GM08714 (cell line): ENCODE data around the gene SIGMAR1.

Experiments used
- H3K4me3 ChIP-seq: fragments of 200-500 bp; sonication (Bioruptor generic); 2 replicates; pipeline ENCODE4 v1.5.1; 2014; ENCODE audit warnings: mild to moderate bottlenecking, low read length, inconsistent platforms
- ZNF274 ChIP-seq: IDR thresholded peaks from 2 replicates; pipeline ENCODE4 v1.6.1; 2012; ENCODE audit warnings: mild to moderate bottlenecking, low read depth, low read length

SIGMAR1 gene

GRCh38 chr9:34590381-34591247, 47.0 kb downstream of the SIGMAR1 start:
- no peak for TF ChIP-seq ZNF274
- H3K4me3 ChIP-seq, result no peak overlapping the region

- no peak within 1 kb of the TSS for H3K4me3 ChIP-seq
- TF ChIP-seq ZNF274, result no peak
Measured at GRCh38 chr9:34589636-34590380, 47.8 kb downstream of the SIGMAR1 start, which contains the start of gene CNTFR. Gene CNTFR (minus strand): TSS chr9:34589724. CDS start chr9:34568981, 20,743 bp downstream.

GRCh38 chr9:34588671-34589635, 48.6 kb downstream of the SIGMAR1 start:
- no peak overlapping the region for H3K4me3 ChIP-seq
- no peak for TF ChIP-seq ZNF274

GRCh38 chr9:34587271-34587670, 50.3 kb downstream of the SIGMAR1 start:
- no peak overlapping the region for H3K4me3 ChIP-seq
- no peak for TF ChIP-seq ZNF274

GRCh38 chr9:34585946-34586669, 51.5 kb downstream of the SIGMAR1 start:
- H3K4me3 ChIP-seq, result no peak overlapping the region
- no peak for TF ChIP-seq ZNF274

GRCh38 chr9:34584970-34585369, 52.6 kb downstream of the SIGMAR1 start:
- TF ChIP-seq ZNF274, result no peak

More at GRCh38 chr9:34584970-34585369, 52.6 kb downstream of the SIGMAR1 start:
- no peak overlapping the region for H3K4me3 ChIP-seq
